A549 (cell line): ENCODE measurements around the gene PROC. TPM values are rescaled to one million over a fixed set of nuclear protein-coding genes. Genes with fewer than 3 reads are reported as not detected.

Experiments used
- ATAC-seq, 2 experiments: fragments of 200-7000 bp in 1 of 2; fragments of >200 bp in 1 of 2; cut with Nextera tagmentation in 1 of 2; cut with Tn5 transposase in 1 of 2; 3 replicates each; pipeline versions ENCODE4 v1.8.0 to v1.9.1; 2018 to 2020; ENCODE audit warnings: mild to moderate bottlenecking in 1 of 2, moderate library complexity in 1 of 2
- CTCF ChIA-PET: fragments of 300-600 bp; sonication (Branson Sonifier 250); formaldehyde crosslinking; extraction: SDS; loops from one replicate; lab custom pipeline; 2021; ENCODE audit warnings: antibody characterized with exemption, inconsistent platforms; lab: Yijun Ruan, JAX
- POLR2A ChIA-PET: fragments of 350-600 bp; formaldehyde crosslinking; extraction: SDS; loops from one replicate; lab custom pipeline; 2021; ENCODE audit warnings: antibody characterized with exemption, inconsistent platforms; lab: Yijun Ruan, JAX
- DNase-seq, 2 experiments: peaks; one replicate each; pipeline versions ENCODE4 v3.0.0 to v3.0.0-alpha.2; 2011 to 2016; ENCODE audit warnings: low read depth in 1 of 2, low spot score in 1 of 2
- FAIRE-seq: peaks from 2 replicates; lab custom pipeline; 2011; peaks lifted over from hg19 to GRCh38; lab: Jason Lieb, UNC
- H3K27ac ChIP-seq, 2 experiments: fragments of >200 bp; sonication (Bioruptor Twin); formaldehyde crosslinking; 3 replicates each; pipeline ENCODE4 v1.5.1; 2016 to 2017
- H3K4me1 ChIP-seq: fragments of >200 bp; sonication (Bioruptor Twin); formaldehyde crosslinking; 3 replicates; pipeline ENCODE4 v1.6.1; 2016
- H3K4me2 ChIP-seq: fragments of >200 bp; sonication (Bioruptor Twin); formaldehyde crosslinking; 3 replicates; pipeline ENCODE4 v1.6.1; 2016
- H3K4me3 ChIP-seq: fragments of >200 bp; sonication (Bioruptor Twin); formaldehyde crosslinking; 3 replicates; pipeline ENCODE4 v1.5.1; 2016
- H3K9me3 ChIP-seq: fragments of >200 bp; sonication (Bioruptor Twin); formaldehyde crosslinking; 3 replicates; pipeline ENCODE4 v1.6.1; 2016
- ATOH8 ChIP-seq: fragments of 250-450 bp; sonication (Bioruptor Pico); IDR thresholded peaks from 2 replicates; pipeline ENCODE4 v1.5.0; 2020; ENCODE audit warnings: low read depth, mild to moderate bottlenecking, moderate library complexity
- CBX2 ChIP-seq: fragments of 200-600 bp; sonication (generic); IDR thresholded peaks from 2 replicates; pipeline ENCODE4 v1.6.1; 2016; ENCODE audit warnings: low read depth, mild to moderate bottlenecking, borderline replicate concordance
- CBX8 ChIP-seq: fragments of 200-600 bp; sonication (generic); IDR thresholded peaks from 2 replicates; pipeline ENCODE4 v1.6.1; 2016
- CHD4 ChIP-seq: fragments of 200-600 bp; sonication (generic); IDR thresholded peaks from 2 replicates; pipeline ENCODE4 v1.6.1; 2016; ENCODE audit warnings: antibody characterized with exemption, mild to moderate bottlenecking, borderline replicate concordance
- HDAC2 ChIP-seq: fragments of 200-600 bp; sonication (generic); IDR thresholded peaks from 2 replicates; pipeline ENCODE4 v1.6.1; 2016
- HOXB13 ChIP-seq: fragments of 250-450 bp; sonication (Bioruptor Pico); IDR thresholded peaks from 2 replicates; pipeline ENCODE4 v1.5.0; 2020; ENCODE audit warnings: low read depth, mild to moderate bottlenecking, moderate library complexity
- HOXB5 ChIP-seq: fragments of 250-450 bp; sonication (Bioruptor Pico); IDR thresholded peaks from 2 replicates; pipeline ENCODE4 v1.5.0; 2020; ENCODE audit warnings: mild to moderate bottlenecking, moderate library complexity
- PHF8 ChIP-seq: fragments of 200-600 bp; sonication (generic); IDR thresholded peaks from 2 replicates; pipeline ENCODE4 v1.6.1; 2016; ENCODE audit warnings: low read depth, mild to moderate bottlenecking, antibody characterized with exemption, moderate library complexity, borderline replicate concordance
- POLR2AphosphoS2 ChIP-seq: conservative IDR thresholded peaks from 2 replicates; pipeline ENCODE4 v1.6.1; 2012; ENCODE audit warnings: low read length, improper control_type of control experiment, inconsistent platforms
- RNF2 ChIP-seq: fragments of 200-600 bp; sonication (generic); IDR thresholded peaks from 2 replicates; pipeline ENCODE4 v1.6.1; 2016; ENCODE audit warnings: low read depth, mild to moderate bottlenecking, antibody characterized with exemption, moderate library complexity, borderline replicate concordance
- WGBS: methylation state at CpG from one replicate; pipeline ENCODE4 v1.1.6; 2017; ENCODE audit errors: missing lambda C conversion rate; 5-methylcytosine and 5-hydroxymethylcytosine counted together
- polyA plus RNA-seq, 4 experiments: library from polyadenylated mRNA; depleted of rRNA in 3 of 4; stranded (reverse); fragments of >200 nt; fragmentation: RNase III in 1 of 4; extraction: RNeasy Plus Mini Kit Qiagen cat#74134 plus additional on column Dnase treatment in 1 of 4; gene quantifications; 2 replicates in 3 of 4; 3 replicates in 1 of 4; pipeline ENCODE4 v1.2.3, GENCODE V29; 2011 to 2017
- TF ChIP-seq, protein P1 (sequence below): fragments of >200 bp; sonication (Bioruptor Twin); formaldehyde crosslinking; IDR thresholded peaks from 2 replicates; pipeline ENCODE4 v1.6.1; 2016
- TF ChIP-seq, protein P2 (sequence below): IDR thresholded peaks from 2 replicates; pipeline ENCODE4 v1.6.1; 2012; ENCODE audit warnings: low read depth, borderline replicate concordance
- TF ChIP-seq, protein P3 (sequence below): fragments of 150-350 bp; IDR thresholded peaks from 2 replicates; pipeline ENCODE4 v1.6.1; 2014; ENCODE audit warnings: low read depth, mild to moderate bottlenecking, low read length
- TF ChIP-seq, protein P4 (sequence below): fragments of 250-450 bp; sonication (Bioruptor Pico); IDR thresholded peaks from 2 replicates; pipeline ENCODE4 v1.5.0; 2021; ENCODE audit warnings: mild to moderate bottlenecking, moderate library complexity, borderline replicate concordance

The PROC gene
- polyA plus RNA-seq, 2 of the 4 experiments (the other 2 are of a cell fraction): 2.0 to 7.9 TPM

DNA sequence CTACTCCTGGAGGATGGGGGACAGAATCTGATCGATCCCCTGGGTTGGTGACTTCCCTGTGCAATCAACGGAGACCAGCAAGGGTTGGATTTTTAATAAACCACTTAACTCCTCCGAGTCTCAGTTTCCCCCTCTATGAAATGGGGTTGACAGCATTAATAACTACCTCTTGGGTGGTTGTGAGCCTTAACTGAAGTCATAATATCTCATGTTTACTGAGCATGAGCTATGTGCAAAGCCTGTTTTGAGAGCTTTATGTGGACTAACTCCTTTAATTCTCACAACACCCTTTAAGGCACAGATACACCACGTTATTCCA is 844 bp downstream of the PROC start:
- TF ChIP-seq HOXB13 (CRISPR knock-in tag) (no peak), CHD4 (no peak), CBX8 (no peak), HOXB5 (CRISPR knock-in tag) (no peak), CBX2 (no peak), RNF2 (no peak)
- TF ChIP-seq, protein P1, sequence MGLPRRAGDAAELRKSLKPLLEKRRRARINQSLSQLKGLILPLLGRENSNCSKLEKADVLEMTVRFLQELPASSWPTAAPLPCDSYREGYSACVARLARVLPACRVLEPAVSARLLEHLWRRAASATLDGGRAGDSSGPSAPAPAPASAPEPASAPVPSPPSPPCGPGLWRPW: no peak
- TF ChIP-seq, protein P2, sequence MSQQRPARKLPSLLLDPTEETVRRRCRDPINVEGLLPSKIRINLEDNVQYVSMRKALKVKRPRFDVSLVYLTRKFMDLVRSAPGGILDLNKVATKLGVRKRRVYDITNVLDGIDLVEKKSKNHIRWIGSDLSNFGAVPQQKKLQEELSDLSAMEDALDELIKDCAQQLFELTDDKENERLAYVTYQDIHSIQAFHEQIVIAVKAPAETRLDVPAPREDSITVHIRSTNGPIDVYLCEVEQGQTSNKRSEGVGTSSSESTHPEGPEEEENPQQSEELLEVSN: no peak
- FAIRE-seq (no peak), ATAC-seq (no peak), DNase-seq (no peak)
- Histone ChIP-seq H3K4me3 (no peak overlapping the region), H3K9me3 (no peaks in the 10 kb centered on the region), H3K27ac (no peak overlapping the region; a peak in 1 of 6 replicates), H3K4me1 (peaks cover 28% of the 10 kb centered on the region), H3K4me2 (no peak overlapping the region)
- whole genome bisulfite sequencing: 94% methylated on average over 4 of the region's 4 CpGs
- CTCF ChIA-PET: interaction anchor here (1.1 to 1.3 kb wide), 7 partner anchors 9 to 62 kb away, joined by 3 to 7 read pairs (median 3); no protein-coding TSS in a partner anchor
- POLR2A ChIA-PET: no interaction called here

- Histone ChIP-seq H3K27ac (peak overlapping the region in 1 of 2 experiments; percentile 42; a peak in 3 of 6 replicates), H3K4me1 (peaks cover 23% of the 10 kb centered on the region), H3K9me3 (no peaks in the 10 kb centered on the region), H3K4me2 (no peak overlapping the region), H3K4me3 (no peak overlapping the region)
- ChIA-PET POLR2A (no interaction called here), CTCF (interaction anchor here (1.1 to 2.1 kb wide), 7 partner anchors 9 to 95 kb away, joined by 3 to 7 read pairs (median 3); no protein-coding TSS in a partner anchor)
- TF ChIP-seq CHD4 (no peak), PHF8 (no peak), CBX2 (no peak), POLR2AphosphoS2 (no peak), HDAC2 (no peak), HOXB13 (CRISPR knock-in tag) (no peak)
- TF ChIP-seq, protein P3, sequence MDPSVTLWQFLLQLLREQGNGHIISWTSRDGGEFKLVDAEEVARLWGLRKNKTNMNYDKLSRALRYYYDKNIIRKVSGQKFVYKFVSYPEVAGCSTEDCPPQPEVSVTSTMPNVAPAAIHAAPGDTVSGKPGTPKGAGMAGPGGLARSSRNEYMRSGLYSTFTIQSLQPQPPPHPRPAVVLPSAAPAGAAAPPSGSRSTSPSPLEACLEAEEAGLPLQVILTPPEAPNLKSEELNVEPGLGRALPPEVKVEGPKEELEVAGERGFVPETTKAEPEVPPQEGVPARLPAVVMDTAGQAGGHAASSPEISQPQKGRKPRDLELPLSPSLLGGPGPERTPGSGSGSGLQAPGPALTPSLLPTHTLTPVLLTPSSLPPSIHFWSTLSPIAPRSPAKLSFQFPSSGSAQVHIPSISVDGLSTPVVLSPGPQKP: no peak
- FAIRE-seq: no peak
- WGBS: 83% methylated on average over 13 of the region's 15 CpGs
- no peak for DNase-seq
- no peak for ATAC-seq
These were observed 1.3 kb downstream of the PROC start for GRCh38 chr2:127419448-127420038.

GRCh38 chr2:127420039-127420864 is 2.0 kb downstream of the PROC start:
- Histone ChIP-seq H3K4me2 (no peak overlapping the region), H3K27ac (peak overlapping the region in 1 of 2 experiments; percentile 42; a peak in 3 of 6 replicates), H3K9me3 (no peaks in the 10 kb centered on the region), H3K4me1 (peaks cover 16% of the 10 kb centered on the region)
- ATAC-seq (no peak), FAIRE-seq (no peak), DNase-seq (no peak)
- ChIA-PET CTCF (interaction anchor here (1.1 to 2.1 kb wide), 7 partner anchors 10 to 96 kb away, joined by 3 to 7 read pairs (median 4); no protein-coding TSS in a partner anchor), POLR2A (no interaction called here)
- WGBS: 59% methylated on average over 6 of the region's 8 CpGs
- TF ChIP-seq, protein P4, sequence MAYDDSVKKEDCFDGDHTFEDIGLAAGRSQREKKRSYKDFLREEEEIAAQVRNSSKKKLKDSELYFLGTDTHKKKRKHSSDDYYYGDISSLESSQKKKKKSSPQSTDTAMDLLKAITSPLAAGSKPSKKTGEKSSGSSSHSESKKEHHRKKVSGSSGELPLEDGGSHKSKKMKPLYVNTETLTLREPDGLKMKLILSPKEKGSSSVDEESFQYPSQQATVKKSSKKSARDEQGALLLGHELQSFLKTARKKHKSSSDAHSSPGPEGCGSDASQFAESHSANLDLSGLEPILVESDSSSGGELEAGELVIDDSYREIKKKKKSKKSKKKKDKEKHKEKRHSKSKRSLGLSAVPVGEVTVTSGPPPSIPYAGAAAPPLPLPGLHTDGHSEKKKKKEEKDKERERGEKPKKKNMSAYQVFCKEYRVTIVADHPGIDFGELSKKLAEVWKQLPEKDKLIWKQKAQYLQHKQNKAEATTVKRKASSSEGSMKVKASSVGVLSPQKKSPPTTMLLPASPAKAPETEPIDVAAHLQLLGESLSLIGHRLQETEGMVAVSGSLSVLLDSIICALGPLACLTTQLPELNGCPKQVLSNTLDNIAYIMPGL (CRISPR knock-in tag): no peak
- TF ChIP-seq CBX2: no peak
- no peak for TF ChIP-seq PHF8
- no peak for TF ChIP-seq ATOH8 (CRISPR knock-in tag)
- TF ChIP-seq, all 56 proteins: peak for 0
- H3K4me3 ChIP-seq: no peak overlapping the region
